Mesothelial cell of epicardium (in vitro differentiated cells): ENCODE data around the gene XRRA1. TPM values are rescaled to one million over a fixed set of nuclear protein-coding genes. Genes with fewer than 3 reads are reported as not detected.
"Not testable (repeated sequence)": the region's sequence is repeated elsewhere in the genome, so short reads cannot be mapped to it uniquely, and the experiment has no call there.

Source experiments
- DNase-seq, 2 experiments: peaks; one replicate each; pipeline ENCODE4 v3.0.0; 2021; ENCODE audit warnings: low spot score in 2 of 2; ENCODE audit not compliant: unreplicated experiment in 2 of 2
- H3K27ac Mint-ChIP-seq: 2 replicates; pipeline ENCODE4 v1.8.0; 2021; ENCODE audit warnings: mixed read lengths
- H3K27me3 Mint-ChIP-seq: 2 replicates; pipeline ENCODE4 v1.8.0; 2021; ENCODE audit warnings: low read depth, mixed read lengths
- H3K36me3 Mint-ChIP-seq: 2 replicates; pipeline ENCODE4 v1.8.0; 2021; ENCODE audit warnings: mixed read lengths
- H3K4me1 Mint-ChIP-seq: 2 replicates; pipeline ENCODE4 v1.8.0; 2021; ENCODE audit warnings: mixed read lengths
- H3K4me3 Mint-ChIP-seq: 2 replicates; pipeline ENCODE4 v1.8.0; 2021; ENCODE audit warnings: mild to moderate bottlenecking, moderate library complexity, mixed read lengths
- H3K9me3 Mint-ChIP-seq: 2 replicates; pipeline ENCODE4 v1.8.0; 2021; ENCODE audit warnings: mixed read lengths
- total RNA-seq: library from RNA; stranded (reverse); gene quantifications from 3 replicates; pipeline ENCODE4 v1.2.1, GENCODE V29; 2021
- TF ChIP-seq, protein P1 (sequence below): fragments of 200-600 bp; sonication (generic); IDR thresholded peaks from one replicate; pipeline ENCODE4 v1.5.0; 2021; ENCODE audit warnings: antibody characterized with exemption; ENCODE audit not compliant: unreplicated experiment

The XRRA1 gene
- total RNA-seq, 1 donor from 2014 or later, result 12.8 TPM

DNA sequence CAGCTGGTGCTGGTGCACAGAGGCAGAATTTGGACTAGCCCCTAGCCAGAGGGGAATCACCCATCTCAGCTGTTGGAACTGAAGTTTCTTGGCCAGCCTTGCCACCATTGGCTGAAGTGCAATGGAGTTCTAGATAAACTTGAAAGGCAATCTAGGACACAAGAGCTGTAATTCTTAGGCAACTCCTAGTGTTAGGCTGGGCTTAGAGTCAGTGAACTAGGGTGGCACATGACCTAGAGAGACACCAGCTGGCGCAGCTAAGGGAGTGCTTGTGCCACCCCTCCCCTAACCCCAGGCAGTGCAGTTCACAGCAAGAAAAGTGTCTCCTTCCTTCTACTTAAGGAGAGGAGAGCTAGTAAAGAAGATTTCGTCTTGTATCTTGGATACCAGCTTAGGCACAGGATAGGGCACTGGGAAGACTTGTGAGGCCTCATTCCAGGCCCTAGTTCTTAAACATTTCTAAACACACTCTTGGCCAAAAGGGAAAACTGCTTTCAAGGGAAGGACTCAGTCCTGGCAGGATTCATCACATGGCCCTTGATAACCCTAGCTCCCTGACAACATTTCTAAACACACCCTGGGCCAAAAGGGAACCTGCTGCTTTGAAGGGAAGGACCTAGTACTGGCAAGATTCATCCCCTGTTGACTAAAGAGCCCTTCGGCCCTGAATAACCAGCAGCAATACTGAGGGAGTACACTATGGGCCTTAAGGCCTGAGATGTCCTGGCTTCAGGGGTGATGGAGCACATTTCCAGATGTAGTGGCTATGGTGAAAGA lies 53.4 kb downstream of the XRRA1 start:
- H3K4me3 Mint-ChIP-seq, result no peak overlapping the region
- no peak overlapping the region for H3K27ac Mint-ChIP-seq
- H3K9me3 Mint-ChIP-seq, result peaks cover 61% of the 10 kb centered on the region
- no peaks in the 10 kb centered on the region for H3K4me1 Mint-ChIP-seq
- H3K27me3 Mint-ChIP-seq, result no peaks in the 10 kb centered on the region
- TF ChIP-seq, protein P1, sequence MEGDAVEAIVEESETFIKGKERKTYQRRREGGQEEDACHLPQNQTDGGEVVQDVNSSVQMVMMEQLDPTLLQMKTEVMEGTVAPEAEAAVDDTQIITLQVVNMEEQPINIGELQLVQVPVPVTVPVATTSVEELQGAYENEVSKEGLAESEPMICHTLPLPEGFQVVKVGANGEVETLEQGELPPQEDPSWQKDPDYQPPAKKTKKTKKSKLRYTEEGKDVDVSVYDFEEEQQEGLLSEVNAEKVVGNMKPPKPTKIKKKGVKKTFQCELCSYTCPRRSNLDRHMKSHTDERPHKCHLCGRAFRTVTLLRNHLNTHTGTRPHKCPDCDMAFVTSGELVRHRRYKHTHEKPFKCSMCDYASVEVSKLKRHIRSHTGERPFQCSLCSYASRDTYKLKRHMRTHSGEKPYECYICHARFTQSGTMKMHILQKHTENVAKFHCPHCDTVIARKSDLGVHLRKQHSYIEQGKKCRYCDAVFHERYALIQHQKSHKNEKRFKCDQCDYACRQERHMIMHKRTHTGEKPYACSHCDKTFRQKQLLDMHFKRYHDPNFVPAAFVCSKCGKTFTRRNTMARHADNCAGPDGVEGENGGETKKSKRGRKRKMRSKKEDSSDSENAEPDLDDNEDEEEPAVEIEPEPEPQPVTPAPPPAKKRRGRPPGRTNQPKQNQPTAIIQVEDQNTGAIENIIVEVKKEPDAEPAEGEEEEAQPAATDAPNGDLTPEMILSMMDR, result no peak
- DNase-seq, result no peak
- peaks cover 51% of the 10 kb centered on the region for H3K36me3 Mint-ChIP-seq

DNA sequence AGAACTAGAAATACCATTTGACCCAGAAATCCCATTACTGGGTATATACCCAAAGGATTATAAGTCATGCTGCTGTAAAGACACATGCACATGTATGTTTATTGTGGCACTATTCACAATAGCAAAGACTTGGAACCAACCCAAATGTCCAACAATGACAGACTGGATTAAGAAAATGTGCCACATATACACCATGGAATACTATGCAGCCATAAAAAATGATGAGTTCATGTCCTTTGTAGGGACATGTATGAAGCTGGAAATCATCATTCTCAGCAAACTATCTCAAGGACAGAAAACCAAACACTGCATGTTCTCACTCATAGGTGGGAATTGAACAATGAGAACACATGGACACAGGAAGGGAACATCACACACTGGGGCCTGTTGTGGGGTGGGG lies 55.9 kb downstream of the XRRA1 start:
- not testable (repeated sequence) for DNase-seq, H3K4me3 Mint-ChIP-seq, H3K27ac Mint-ChIP-seq, H3K4me1 Mint-ChIP-seq, H3K27me3 Mint-ChIP-seq
- H3K9me3 Mint-ChIP-seq, result peaks cover 62% of the 10 kb centered on the region
- peaks cover 57% of the 10 kb centered on the region for H3K36me3 Mint-ChIP-seq

DNA sequence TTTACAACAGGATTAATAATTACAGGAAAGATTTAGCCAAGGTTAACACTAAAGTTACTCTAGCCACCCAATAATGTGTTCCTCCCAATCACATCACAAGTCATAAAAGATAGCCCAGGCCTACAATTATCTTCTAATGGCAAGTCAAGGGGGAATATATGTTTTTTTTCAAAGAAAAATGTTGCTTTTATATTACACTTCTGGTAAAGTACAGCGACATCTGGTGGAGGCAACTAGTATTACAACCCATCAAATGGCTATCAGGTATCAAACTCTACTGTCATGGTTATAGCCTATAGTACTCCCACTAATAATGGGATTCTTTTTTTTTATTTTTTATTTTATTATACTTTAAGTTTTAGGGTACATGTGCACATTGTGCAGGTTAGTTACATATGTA lies 71.8 kb downstream of the XRRA1 start:
- Mint-ChIP-seq H3K4me1 (no peaks in the 10 kb centered on the region), H3K4me3 (no peak overlapping the region), H3K9me3 (peaks cover 36% of the 10 kb centered on the region), H3K27ac (no peak overlapping the region), H3K27me3 (no peaks in the 10 kb centered on the region), H3K36me3 (peaks cover 49% of the 10 kb centered on the region)
- TF ChIP-seq, protein P1, result peak; percentile 70
- no peak for DNase-seq

DNA sequence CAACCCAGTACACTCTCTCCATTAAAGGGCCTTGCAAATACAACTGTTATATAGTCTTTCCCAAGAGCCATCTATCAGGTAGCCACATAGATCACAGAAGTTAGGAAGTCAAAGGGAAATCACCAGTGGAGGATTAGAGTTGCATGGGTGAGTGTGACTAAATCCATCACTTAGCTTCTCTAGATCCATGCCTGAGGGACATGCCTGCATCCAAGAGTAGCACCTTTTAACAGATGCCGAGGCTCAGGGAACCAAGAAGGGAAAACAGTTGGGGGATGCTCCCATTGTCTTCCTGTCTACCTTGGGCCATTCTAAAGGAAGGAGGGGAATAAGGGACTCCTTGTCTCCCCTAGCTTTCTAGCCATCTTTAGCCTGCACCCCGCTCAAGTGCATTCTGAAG lies 77.9 kb downstream of the XRRA1 start:
- Mint-ChIP-seq H3K9me3 (peaks cover 81% of the 10 kb centered on the region), H3K4me1 (no peaks in the 10 kb centered on the region), H3K4me3 (no peak overlapping the region), H3K27ac (no peak overlapping the region), H3K36me3 (peaks cover 88% of the 10 kb centered on the region), H3K27me3 (no peaks in the 10 kb centered on the region)
- TF ChIP-seq, protein P1, result no peak
- no peak for DNase-seq

DNA sequence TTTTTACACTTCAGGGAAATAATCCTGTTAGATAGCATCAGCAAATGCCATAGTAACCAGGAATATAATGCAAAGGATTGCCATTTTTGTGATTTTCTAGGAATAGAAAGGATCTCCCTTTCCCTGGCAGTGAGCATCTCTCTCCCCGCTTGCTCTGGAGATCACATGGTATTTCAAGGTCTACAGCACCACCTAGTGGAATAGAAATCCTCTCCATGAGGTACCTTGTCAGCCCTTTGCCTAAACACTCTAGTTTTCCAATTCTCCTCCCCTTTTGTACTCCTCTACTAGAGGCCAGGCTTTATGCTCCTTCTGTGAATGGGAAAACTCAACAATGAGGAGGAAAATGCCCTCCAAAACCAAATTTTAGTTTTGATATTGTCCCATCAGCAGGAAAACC lies 78.4 kb downstream of the XRRA1 start:
- H3K27me3 Mint-ChIP-seq, result no peaks in the 10 kb centered on the region
- H3K9me3 Mint-ChIP-seq, result peaks cover 82% of the 10 kb centered on the region
- H3K4me3 Mint-ChIP-seq, result no peak overlapping the region
- no peak overlapping the region for H3K27ac Mint-ChIP-seq
- DNase-seq, result no peak
- TF ChIP-seq, protein P1, result no peak
- no peaks in the 10 kb centered on the region for H3K4me1 Mint-ChIP-seq
- H3K36me3 Mint-ChIP-seq, result peaks cover 88% of the 10 kb centered on the region

DNA sequence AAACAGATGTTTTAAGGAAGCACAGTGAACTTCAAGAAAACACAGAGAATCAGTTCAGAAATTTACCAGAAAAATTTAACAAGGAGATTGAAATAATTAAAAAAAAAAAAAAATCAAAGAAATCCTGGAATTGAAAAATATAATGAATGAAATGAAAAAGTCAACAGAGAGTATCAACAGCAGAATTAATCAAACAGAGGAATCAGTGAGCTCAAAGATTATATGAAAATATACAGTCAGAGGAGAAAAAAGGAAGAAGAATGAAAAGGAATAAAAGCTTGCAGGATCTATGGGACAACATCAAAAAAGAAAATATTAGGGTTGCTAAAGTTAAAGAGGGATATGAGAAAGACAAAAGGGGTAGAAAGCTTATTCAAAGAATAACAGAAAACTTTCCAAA lies 82.3 kb downstream of the XRRA1 start:
- Mint-ChIP-seq H3K36me3 (peaks cover 88% of the 10 kb centered on the region), H3K27ac (no peak overlapping the region), H3K9me3 (peaks cover 68% of the 10 kb centered on the region), H3K27me3 (no peaks in the 10 kb centered on the region), H3K4me1 (no peaks in the 10 kb centered on the region), H3K4me3 (no peak overlapping the region)
- TF ChIP-seq, protein P1, result no peak
- DNase-seq, result no peak
